HG03095 (cell line): ENCODE measurements around the gene NAA20.
"Not testable (repeated sequence)": the region's sequence is repeated elsewhere in the genome, so short reads cannot be mapped to it uniquely, and the experiment has no call there.

Experiments
- ATAC-seq: cut with Tn5 transposase; IDR thresholded peaks from one replicate; pipeline ENCODE4 v1.9.1; 2021; ENCODE audit warnings: moderate library complexity; ENCODE audit not compliant: unreplicated experiment

The NAA20 gene

GRCh38 chr20:19991308-19991707 lies 25.9 kb upstream of the NAA20 start:
- ATAC-seq: no peak

- no peak for ATAC-seq
Observed at GRCh38 chr20:19991854-19992253, 25.3 kb upstream of the NAA20 start.

GRCh38 chr20:19992996-19993908 lies 23.9 kb upstream of the NAA20 start:
- no peak for ATAC-seq

GRCh38 chr20:19993958-19994669 lies 23.0 kb upstream of the NAA20 start:
- ATAC-seq: no peak

- no peak for ATAC-seq
Observed at GRCh38 chr20:19995220-19995863, 21.8 kb upstream of the NAA20 start.

GRCh38 chr20:19996222-19996621 lies 20.9 kb upstream of the NAA20 start:
- ATAC-seq: no peak

- ATAC-seq: no peak
Observed at GRCh38 chr20:19996917-19997316, 20.2 kb upstream of the NAA20 start.

GRCh38 chr20:19998990-19999705 lies 18.0 kb upstream of the NAA20 start:
- no peak for ATAC-seq

- ATAC-seq: no peak
Observed at GRCh38 chr20:20000211-20000968, 16.8 kb upstream of the NAA20 start.

- no peak for ATAC-seq
Observed at GRCh38 chr20:20002101-20002998, 14.8 kb upstream of the NAA20 start.

- ATAC-seq: no peak
Observed at GRCh38 chr20:20003031-20003954, 13.9 kb upstream of the NAA20 start.

GRCh38 chr20:20003955-20004322 lies 13.2 kb upstream of the NAA20 start:
- not testable (repeated sequence) for ATAC-seq

- no peak for ATAC-seq
Observed at GRCh38 chr20:20005342-20005741, 11.8 kb upstream of the NAA20 start.

GRCh38 chr20:20009784-20010253 lies 7.3 kb upstream of the NAA20 start:
- no peak for ATAC-seq

GRCh38 chr20:20010639-20011500 lies 6.3 kb upstream of the NAA20 start:
- no peak for ATAC-seq

- no peak for ATAC-seq
Observed at GRCh38 chr20:20012541-20012940, 4.6 kb upstream of the NAA20 start.

GRCh38 chr20:20014659-20015058 lies 2.5 kb upstream of the NAA20 start:
- ATAC-seq: no peak
